Liver (tissue), 9 donors: ENCODE data around the gene GAS6. TPM values are rescaled to one million over a fixed set of nuclear protein-coding genes. Genes with fewer than 3 reads are reported as not detected.

ENCODE experiments used
- DNase-seq: peaks from one replicate; pipeline ENCODE4 v3.0.0-alpha.2; 2017; ENCODE audit warnings: low spot score
- H3K27ac ChIP-seq, 2 donors: one replicate each; pipeline ENCODE4 v1.7.0; 2013; ENCODE audit warnings: inconsistent platforms in 2 of 2, low read length in 2 of 2, control low read depth in 1 of 2, low read depth in 1 of 2, mild to moderate bottlenecking in 1 of 2
- H3K27me3 ChIP-seq, 4 donors: one replicate each; pipeline versions ENCODE4 v1.6.1 to v1.7.0; 2013; ENCODE audit warnings: low read length in 3 of 4, inconsistent platforms in 1 of 4, mild to moderate bottlenecking in 1 of 4, moderate library complexity in 1 of 4; ENCODE audit not compliant: control insufficient read depth in 4 of 4, insufficient read depth in 4 of 4
- H3K36me3 ChIP-seq, 4 donors: one replicate each; pipeline versions ENCODE4 v1.6.1 to v1.7.0; 2013; ENCODE audit warnings: low read length in 3 of 4, mild to moderate bottlenecking in 3 of 4, low read depth in 1 of 4, moderate library complexity in 1 of 4; ENCODE audit not compliant: control insufficient read depth in 4 of 4, insufficient read depth in 3 of 4
- H3K4me1 ChIP-seq, 4 donors: one replicate each; pipeline versions ENCODE4 v1.6.1 to v1.7.0; 2013; ENCODE audit warnings: low read length in 3 of 4, mild to moderate bottlenecking in 3 of 4, moderate library complexity in 1 of 4; ENCODE audit not compliant: control insufficient read depth in 4 of 4, insufficient read depth in 4 of 4
- H3K4me3 ChIP-seq, 3 donors: one replicate each; pipeline versions ENCODE4 v1.6.1 to v1.7.0; 2013; ENCODE audit warnings: low read length in 3 of 3, control low read depth in 1 of 3, low read depth in 1 of 3, mild to moderate bottlenecking in 1 of 3
- H3K9ac ChIP-seq, 2 donors: one replicate each; pipeline ENCODE4 v1.7.0; 2013; ENCODE audit warnings: low read length in 2 of 2, mild to moderate bottlenecking in 2 of 2, moderate library complexity in 2 of 2, control low read depth in 1 of 2, low read depth in 1 of 2
- H3K9me3 ChIP-seq, 4 donors: one replicate each; pipeline versions ENCODE4 v1.6.1 to v1.7.0; 2013; ENCODE audit warnings: low read length in 3 of 4; ENCODE audit not compliant: control insufficient read depth in 4 of 4
- ATF3 ChIP-seq: IDR thresholded peaks from 2 replicates; pipeline ENCODE4 v1.6.1; 2016; ENCODE audit warnings: antibody characterized with exemption
- EGR1 ChIP-seq, 2 donors: IDR thresholded peaks; 2 replicates each; pipeline ENCODE4 v1.6.1; 2016 to 2018; ENCODE audit warnings: antibody characterized with exemption in 2 of 2, low read depth in 2 of 2
- FOXA1 ChIP-seq: IDR thresholded peaks from 2 replicates; pipeline ENCODE4 v1.6.1; 2016; ENCODE audit warnings: antibody characterized with exemption
- FOXA2 ChIP-seq: IDR thresholded peaks from 2 replicates; pipeline ENCODE4 v1.6.1; 2016; ENCODE audit warnings: antibody characterized with exemption
- GABPA ChIP-seq, 2 donors: IDR thresholded peaks in 1 of 2; conservative IDR thresholded peaks in 1 of 2; 2 replicates each; pipeline ENCODE4 v1.6.1; 2016; ENCODE audit warnings: antibody characterized with exemption in 2 of 2, mild to moderate bottlenecking in 1 of 2, moderate library complexity in 1 of 2
- HNF4G ChIP-seq: IDR thresholded peaks from 2 replicates; pipeline ENCODE4 v1.6.1; 2016; ENCODE audit warnings: antibody characterized with exemption
- MAX ChIP-seq: IDR thresholded peaks from 2 replicates; pipeline ENCODE4 v1.6.1; 2016; ENCODE audit warnings: antibody characterized with exemption
- NR2F2 ChIP-seq: IDR thresholded peaks from 2 replicates; pipeline ENCODE4 v1.6.1; 2016; ENCODE audit warnings: antibody characterized with exemption
- RAD21 ChIP-seq, 2 donors: IDR thresholded peaks; 2 replicates each; pipeline ENCODE4 v1.6.1; 2016; ENCODE audit warnings: antibody characterized with exemption in 2 of 2, mild to moderate bottlenecking in 2 of 2
- REST ChIP-seq: IDR thresholded peaks from 2 replicates; pipeline ENCODE4 v1.6.1; 2016; ENCODE audit warnings: antibody characterized with exemption, mild to moderate bottlenecking
- RXRA ChIP-seq, 2 donors: IDR thresholded peaks; 2 replicates each; pipeline ENCODE4 v1.6.1; 2017 to 2018; ENCODE audit warnings: antibody characterized with exemption in 2 of 2, mild to moderate bottlenecking in 1 of 2
- SP1 ChIP-seq: IDR thresholded peaks from 2 replicates; pipeline ENCODE4 v1.6.1; 2018; ENCODE audit warnings: antibody characterized with exemption, mild to moderate bottlenecking
- YY1 ChIP-seq: IDR thresholded peaks from 2 replicates; pipeline ENCODE4 v1.6.1; 2016; ENCODE audit warnings: antibody characterized with exemption, mild to moderate bottlenecking
- WGBS: extraction: QIAGEN DNeasy Blood & Tissue Kit; methylation state at CpG from one replicate; pipeline ENCODE4 v1.1.7; 2013; 5-methylcytosine and 5-hydroxymethylcytosine counted together
- polyA plus RNA-seq, 2 donors: library from polyadenylated mRNA; stranded (reverse) in 1 of 2; unstranded in 1 of 2; fragments of 200-250 nt in 1 of 2; fragments of >200 nt in 1 of 2; fragmentation: Nextera tagmentation in 1 of 2; extraction: Ambion mirVana in 1 of 2; gene quantifications; one replicate each; pipeline versions ENCODE4 v1.2.1 to v1.2.3, GENCODE V29; 2013 to 2015
- total RNA-seq, 2 donors: library from RNA; depleted of rRNA; stranded (reverse); fragments of >200 nt; gene quantifications; one replicate each; pipeline ENCODE4 v1.2.3, GENCODE V29; 2014
- donor health status: healthy.
- donor health status: healthy.
- donor health status: healthy.
- donor health status: healthy.
- donor health status: healthy.

The GAS6 gene
- total and polyA plus RNA-seq, 4 donors: 2.5 to 30.2 (median 9.1) TPM

GRCh38 chr13:113770937-113771336, 92.9 kb downstream of the GAS6 start:
- no peaks in the 10 kb centered on the region for H3K9me3 ChIP-seq
- WGBS: 90% methylated on average over 5 of the region's 5 CpGs
- H3K4me3 ChIP-seq: no peak overlapping the region
- DNase-seq: no peak
- no peak overlapping the region for H3K9ac ChIP-seq
- H3K27ac ChIP-seq: no peak overlapping the region
- no peaks in the 10 kb centered on the region for H3K36me3 ChIP-seq
- TF ChIP-seq RAD21 (IDR thresholded peaks at IDR 0.05): no peak
- no peak for TF ChIP-seq ATF3
- TF ChIP-seq FOXA2: no peak
- TF ChIP-seq SP1: no peak
- no peak for TF ChIP-seq NR2F2
- TF ChIP-seq HNF4G: no peak
- no peak for TF ChIP-seq REST
- TF ChIP-seq EGR1 (IDR thresholded peaks at IDR 0.05; ENCODE audit: low read depth in 2 of 2): no peak
- no peak for TF ChIP-seq MAX
- no peak for TF ChIP-seq GABPA (IDR thresholded peaks at IDR 0.05 in 1 of 2, conservative IDR thresholded peaks at IDR 0.05 in 1 of 2)
- no peak for TF ChIP-seq FOXA1
- no peak for TF ChIP-seq RXRA (IDR thresholded peaks at IDR 0.05)
- TF ChIP-seq YY1: no peak
- H3K27me3 ChIP-seq: peaks cover 0 to 3% (median 0%) of the 10 kb centered on the region in 4 donors
- no peaks in the 10 kb centered on the region for H3K4me1 ChIP-seq

Other genes with a start within 250 kb of the GAS6 start
- not detected for gene ATP4B, start 205.9 kb downstream of the GAS6 start, total RNA-seq
- gene ATP4B, start 205.9 kb downstream of the GAS6 start, polyA plus RNA-seq: not detected
- gene GRK1, start 196.9 kb downstream of the GAS6 start, total RNA-seq: under 1 TPM in 1 of 2 donors, not detected in 1; 0.05 TPM
- gene GRK1, start 196.9 kb downstream of the GAS6 start, polyA plus RNA-seq: not detected
- gene TMEM255B, start 104.8 kb downstream of the GAS6 start, total RNA-seq: 1 to 10 TPM in 1 of 2 donors, under 1 TPM in 1; 0.37 to 3.3 TPM
- gene TMEM255B, start 104.8 kb downstream of the GAS6 start, polyA plus RNA-seq: 1 to 10 TPM; 3.7 to 8.6 TPM
- under 1 TPM in 1 of 2 donors, not detected in 1; 0.17 TPM for gene C13orf46, start 110.0 kb upstream of the GAS6 start, total RNA-seq
- gene C13orf46, start 110.0 kb upstream of the GAS6 start, polyA plus RNA-seq: under 1 TPM in 1 of 2 donors, not detected in 1; 0.10 TPM